NT2/D1 (cell line): Measurements from ENCODE around the gene TRMT2A.

Source experiments
- SUZ12 ChIP-seq: IDR thresholded peaks from 2 replicates; pipeline ENCODE4 v1.6.1; 2011; ENCODE audit not compliant: insufficient read length, insufficient read depth; ENCODE audit errors: extremely low read depth
- YY1 ChIP-seq: IDR thresholded peaks from 2 replicates; pipeline ENCODE4 v1.6.1; 2011; ENCODE audit not compliant: insufficient read length, insufficient read depth

DNA sequence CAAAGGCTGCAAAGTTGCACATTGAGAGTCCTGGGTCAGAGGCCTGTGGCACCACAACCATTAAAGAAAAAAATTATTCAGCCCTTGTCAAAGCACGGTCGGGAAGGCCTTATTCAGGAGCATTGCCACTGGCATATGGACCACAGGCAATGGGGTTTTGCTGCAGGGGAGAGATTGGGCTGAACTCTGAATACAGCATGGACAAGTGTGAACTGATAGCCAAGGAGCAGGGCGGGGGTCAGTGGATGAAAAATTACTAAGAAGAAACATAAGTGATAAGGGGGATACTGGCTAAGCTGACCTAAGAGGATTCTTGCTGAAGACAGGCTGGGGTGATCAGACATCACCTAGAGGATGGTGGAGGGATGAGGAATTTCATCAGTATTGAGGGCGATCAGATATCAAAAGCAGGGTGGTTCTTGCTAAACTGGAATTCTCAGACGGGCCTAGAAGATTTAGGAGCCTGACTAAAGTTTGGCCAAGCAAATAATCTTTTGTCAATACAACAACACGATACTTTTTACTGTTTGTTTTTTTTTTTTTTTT lies 40.3 kb downstream of the TRMT2A start:
- TF ChIP-seq SUZ12 (no peak), YY1 (no peak)
